Measurements from ENCODE around the gene SLC26A4.

The SLC26A4 gene

DNA sequence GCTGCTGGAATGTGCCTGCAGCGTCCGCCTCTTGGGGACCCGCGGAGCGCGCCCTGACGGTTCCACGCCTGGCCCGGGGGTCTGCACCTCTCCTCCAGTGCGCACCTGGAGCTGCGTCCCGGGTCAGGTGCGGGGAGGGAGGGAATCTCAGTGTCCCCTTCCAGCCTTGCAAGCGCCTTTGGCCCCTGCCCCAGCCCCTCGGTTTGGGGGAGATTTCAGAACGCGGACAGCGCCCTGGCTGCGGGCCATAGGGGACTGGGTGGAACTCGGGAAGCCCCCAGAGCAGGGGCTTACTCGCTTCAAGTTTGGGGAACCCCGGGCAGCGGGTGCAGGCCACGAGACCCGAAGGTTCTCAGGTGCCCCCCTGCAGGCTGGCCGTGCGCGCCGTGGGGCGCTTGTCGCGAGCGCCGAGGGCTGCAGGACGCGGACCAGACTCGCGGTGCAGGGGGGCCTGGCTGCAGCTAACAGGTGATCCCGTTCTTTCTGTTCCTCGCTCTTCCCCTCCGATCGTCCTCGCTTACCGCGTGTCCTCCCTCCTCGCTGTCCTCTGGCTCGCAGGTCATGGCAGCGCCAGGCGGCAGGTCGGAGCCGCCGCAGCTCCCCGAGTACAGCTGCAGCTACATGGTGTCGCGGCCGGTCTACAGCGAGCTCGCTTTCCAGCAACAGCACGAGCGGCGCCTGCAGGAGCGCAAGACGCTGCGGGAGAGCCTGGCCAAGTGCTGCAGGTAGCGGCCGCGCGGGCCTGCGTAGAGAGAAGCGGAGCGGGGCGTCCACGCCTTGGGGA, 645 bp downstream of the SLC26A4 start:
- DNase-seq: peak; percentile 35

DNA sequence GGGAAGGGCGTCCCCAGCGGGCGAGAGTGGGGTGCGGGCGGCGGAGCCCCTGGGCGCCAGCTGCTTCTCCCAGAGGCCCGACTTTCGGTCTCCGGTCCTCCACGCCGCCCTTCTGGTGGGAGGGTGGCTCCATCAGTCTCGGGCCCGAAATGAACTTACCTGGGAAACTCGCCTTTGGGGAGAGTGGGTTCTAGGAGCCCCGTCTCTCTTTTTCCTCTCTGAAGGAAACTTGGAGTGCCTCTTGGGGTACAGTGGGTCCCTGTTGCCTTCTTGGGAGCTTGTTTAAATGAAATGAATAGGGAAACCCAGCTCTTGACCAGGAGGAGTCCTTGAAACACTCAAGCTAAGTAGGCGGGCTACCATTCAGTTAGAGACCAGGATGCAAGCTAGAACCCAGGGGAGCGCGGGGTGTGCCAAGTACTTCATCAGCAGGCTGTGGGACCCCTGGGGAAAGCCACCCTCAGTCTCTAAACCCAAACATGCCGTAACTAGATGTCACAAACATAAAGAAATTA, 1.3 kb downstream of the SLC26A4 start:
- no peak for DNase-seq

DNA sequence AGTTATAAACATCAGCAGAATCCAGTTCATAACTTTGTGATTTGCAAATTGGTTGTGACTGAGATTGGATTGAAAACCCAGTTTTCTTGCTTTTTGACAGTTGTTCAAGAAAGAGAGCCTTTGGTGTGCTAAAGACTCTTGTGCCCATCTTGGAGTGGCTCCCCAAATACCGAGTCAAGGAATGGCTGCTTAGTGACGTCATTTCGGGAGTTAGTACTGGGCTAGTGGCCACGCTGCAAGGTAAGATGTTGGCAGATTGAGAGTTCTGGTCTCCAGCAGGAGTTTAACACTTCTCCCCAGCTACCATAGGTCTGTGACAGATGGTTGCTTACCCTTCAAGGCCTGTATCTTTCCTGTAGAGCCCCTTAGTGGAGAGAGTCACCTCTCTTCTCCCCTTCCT, 2.6 kb downstream of the SLC26A4 start:
- no peak for DNase-seq

DNA sequence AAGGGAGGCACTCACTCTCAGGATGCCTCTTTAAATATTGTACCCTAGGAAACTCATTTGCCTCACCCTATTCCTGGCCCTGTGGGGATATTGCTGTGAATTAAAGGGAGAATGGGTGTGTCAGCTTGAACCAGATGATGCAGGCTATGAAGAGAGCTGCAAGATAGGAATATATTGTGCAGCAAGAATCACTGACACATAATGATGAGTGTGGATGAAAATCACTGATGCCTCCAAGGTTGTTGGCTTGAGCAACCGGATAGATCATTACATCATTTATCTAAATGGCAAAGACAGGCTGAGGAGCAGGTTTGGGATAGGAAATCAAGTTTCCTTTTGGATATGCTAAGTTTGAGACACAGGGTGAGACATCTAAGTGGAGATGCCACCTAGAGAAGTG, 6.2 kb downstream of the SLC26A4 start:
- no peak for DNase-seq

DNA sequence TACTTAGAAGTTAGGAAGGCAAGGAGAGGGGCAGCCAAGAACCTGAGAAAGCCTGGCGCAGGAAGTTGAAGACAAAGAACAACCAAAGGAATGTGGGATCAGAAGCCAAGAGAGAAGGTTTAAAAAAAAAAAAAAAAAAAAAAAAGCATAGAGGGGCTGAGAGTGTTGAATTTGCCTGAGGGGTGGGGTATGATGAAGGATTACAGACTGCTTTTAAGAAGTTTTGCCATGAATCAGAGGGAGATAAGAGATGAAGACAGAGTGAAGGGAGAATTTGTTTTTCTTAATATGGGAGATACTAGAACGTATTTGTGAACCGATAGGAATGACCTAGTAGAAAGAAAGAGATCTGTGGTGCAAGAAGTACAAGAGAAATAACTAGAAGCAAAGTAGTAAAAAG, 6.7 kb downstream of the SLC26A4 start:
- no peak for DNase-seq

DNA sequence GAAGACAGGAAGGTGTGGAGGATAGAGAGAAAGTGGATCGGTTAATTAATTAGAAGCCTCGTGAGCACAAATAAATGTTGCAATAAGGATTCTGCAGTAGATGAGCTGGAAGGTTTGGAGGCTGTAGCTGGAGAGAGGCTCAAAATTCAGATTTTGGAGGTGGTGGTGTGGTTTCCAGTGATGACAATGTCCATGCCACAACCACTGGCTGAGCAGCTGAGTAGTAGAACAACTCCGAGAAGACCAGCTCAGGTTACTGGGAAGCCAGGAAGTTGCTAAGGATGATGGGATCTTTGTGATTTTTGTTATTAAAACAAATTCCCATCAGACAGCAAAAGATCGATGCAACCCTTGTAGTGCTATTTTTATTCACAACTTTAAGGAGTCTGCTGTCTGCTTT, 7.7 kb downstream of the SLC26A4 start:
- DNase-seq: no peak

DNA sequence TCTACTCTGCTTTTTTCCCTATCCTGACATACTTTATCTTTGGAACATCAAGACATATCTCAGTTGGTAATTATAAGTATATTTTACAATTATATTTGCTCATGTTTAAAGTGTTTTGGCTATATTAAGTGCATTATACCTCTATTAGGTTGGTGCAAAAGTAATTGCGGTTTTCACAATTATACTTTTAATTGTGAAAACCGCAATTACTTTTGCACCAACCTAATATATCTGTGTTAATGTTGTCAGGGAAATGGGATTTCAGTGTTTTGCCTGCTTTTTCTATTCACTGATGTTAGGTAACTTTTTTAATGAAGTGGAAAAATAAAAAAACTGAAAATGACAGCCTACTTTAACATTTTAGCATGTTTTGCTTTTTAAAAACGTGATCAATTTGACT, 11.6 kb downstream of the SLC26A4 start:
- no peak for DNase-seq

DNA sequence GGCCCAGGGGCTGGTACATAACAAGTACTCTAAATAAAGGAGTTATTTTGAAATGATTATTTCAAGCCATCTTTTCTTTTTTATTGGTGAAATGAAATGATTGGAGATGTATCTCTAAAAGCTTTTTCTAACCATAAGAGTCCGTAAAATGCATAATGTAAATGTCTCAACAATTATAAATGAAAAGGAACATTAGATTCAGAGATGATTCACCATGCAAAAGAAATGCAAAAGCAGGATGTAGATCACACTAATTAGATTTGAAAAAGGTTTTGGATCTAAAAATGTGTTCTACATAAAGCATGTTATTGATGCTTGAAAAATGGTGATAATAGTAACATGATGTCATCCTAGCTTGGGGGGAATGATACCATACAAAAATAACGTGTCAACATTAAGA, 15.6 kb downstream of the SLC26A4 start:
- no peak for DNase-seq

DNA sequence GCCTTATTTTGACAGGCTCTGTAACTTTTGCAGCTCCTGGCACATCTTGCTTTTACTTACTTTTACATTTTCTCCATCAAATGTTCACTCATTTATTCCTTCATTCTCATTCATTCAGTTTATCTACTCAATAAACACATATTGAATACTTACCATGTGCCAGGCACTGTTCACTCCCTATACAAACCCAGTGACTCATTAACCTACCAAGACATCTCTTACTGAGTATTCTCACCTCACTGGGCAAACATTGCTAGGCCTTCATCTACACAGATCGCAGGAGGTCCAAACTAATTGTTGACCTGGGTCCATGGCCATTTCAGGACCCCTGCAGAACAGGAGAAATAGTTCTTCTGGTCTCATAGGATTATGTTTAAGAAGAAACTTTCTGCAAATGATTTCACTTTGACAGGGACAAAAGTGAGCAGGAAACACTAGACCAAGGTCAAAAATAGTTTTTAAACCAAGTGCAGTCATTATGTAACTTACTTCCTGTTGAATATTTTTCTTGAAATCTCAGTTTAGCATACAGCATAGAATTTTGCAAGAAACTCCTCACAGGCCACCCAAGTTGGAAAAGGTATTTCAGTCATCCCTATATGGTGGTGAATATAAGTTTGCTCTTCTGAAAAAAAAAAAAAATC, 17.6 kb downstream of the SLC26A4 start:
- no peak for DNase-seq

DNA sequence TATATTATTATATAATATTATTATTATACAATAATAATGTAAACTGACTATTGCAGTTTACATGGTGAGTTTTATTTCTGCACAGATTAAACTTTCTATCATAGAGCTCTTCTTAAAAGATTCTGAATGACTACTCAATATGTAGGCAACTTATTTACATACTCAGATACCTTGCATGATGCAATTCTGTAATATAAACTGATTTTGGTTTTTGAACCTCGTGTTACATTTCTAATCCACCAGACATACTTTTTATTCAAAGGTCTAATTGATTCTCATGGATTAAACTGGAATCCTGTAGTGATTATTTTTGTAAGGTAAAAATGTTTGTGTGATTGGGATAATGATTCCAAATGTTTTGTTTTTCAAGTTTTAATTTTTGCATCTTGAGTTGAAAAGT, 19.9 kb downstream of the SLC26A4 start:
- DNase-seq: no peak

DNA sequence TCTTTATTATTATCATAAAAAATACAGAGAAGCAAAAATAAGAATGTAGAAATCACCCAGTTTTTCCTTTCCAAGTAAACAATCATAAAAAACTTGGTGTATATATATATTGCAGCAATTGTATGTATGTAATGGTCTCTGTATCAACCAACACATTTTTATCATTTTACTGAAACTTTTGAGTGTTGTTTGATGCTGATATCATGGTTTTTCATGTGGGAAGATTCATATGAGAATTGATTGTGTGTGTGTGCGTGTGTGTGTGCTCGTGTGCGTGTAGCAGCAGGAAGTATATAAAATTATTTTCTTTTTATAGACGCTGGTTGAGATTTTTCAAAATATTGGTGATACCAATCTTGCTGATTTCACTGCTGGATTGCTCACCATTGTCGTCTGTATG, 22.3 kb downstream of the SLC26A4 start:
- no peak for DNase-seq

DNA sequence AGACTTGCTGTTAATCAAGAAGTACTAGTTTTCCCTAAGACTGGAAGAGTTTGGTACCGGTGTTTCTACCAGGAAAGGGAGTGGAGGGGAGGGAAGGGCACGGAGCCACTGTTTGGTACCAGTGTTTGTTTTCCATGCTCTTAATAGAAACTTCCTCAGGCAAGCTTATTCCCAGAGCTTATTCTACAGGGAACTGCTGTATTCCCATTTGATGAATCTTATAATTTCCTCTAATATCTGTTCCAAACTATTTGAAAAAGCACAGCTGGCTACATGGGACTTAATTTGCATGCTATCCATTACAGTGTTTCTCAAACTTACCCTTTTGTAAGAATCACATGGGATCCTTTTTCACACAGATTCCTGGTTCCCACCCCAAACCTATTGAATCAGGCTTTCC, 23.7 kb downstream of the SLC26A4 start:
- no peak for DNase-seq

DNA sequence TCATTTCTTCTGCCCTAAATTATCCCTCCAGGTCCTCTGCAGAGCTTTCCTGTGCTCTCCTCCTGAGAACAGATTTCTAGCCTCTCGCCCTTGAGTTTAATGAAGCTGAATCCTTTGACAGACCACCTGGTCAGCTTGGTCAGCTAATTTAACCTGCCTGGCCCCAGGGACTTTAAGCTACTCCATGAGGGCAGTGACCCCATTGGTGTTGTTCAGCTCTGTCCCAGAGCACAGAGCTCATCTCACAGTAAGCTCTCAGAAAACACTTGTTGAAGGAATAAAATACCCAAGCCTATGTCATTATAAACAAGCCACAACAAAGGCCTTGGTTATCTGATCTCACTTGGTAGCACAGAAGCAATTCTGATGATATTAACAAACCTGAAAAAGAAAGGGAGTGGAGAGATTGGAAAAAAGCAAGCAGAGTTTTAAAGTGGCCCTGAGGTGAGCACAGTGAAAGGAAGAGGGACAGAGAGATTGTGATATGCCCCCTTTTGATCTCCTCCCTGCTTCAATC, 24.4 kb downstream of the SLC26A4 start:
- DNase-seq: no peak

DNA sequence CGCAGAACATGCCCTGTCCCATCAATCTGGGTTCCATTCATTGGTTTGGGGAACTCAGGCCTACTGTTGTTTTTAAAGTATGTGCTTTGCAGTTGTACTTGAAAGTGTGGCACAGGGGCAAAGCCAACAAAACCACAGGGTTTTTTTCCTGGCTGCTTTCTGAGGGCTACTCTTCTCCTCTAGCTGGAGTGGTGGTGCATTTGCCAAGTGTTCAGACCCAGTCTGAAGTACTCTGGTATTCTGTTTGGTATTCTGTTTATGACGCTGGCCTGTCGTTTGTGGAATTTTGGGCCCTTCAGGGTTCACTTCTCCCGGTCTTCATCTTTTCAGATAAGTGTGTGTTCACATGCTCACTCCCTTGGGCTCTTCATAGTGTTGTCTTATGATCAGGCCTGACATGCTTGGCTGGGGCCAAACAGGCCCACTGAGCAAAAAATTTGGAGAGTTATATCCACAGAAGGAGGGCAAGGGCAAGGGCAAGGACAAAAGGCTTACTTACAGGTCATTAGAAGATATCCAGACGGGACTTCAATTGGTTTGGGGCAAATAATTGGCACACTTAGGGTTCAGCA, 26.3 kb downstream of the SLC26A4 start:
- DNase-seq: no peak

DNA sequence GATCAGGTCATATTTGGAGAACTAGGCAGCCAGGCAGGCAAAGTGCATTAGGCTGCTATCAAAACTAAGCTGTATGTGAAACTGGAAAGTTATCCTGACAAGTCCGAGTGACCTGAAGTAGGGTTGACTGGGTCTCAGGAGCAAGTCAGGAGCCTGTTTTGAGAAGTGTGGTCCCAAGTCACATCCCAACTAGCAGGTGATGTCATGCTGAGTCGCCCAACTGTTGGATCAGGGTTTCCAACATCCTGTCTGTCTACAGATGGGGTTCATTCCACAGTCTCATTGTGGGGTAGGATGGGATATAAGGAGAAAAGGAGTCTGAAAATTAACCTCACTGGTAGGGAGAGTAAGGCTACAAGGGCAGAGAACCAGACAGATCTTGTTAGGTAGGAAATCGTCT, 27.0 kb downstream of the SLC26A4 start:
- peak; percentile 23 for DNase-seq

DNA sequence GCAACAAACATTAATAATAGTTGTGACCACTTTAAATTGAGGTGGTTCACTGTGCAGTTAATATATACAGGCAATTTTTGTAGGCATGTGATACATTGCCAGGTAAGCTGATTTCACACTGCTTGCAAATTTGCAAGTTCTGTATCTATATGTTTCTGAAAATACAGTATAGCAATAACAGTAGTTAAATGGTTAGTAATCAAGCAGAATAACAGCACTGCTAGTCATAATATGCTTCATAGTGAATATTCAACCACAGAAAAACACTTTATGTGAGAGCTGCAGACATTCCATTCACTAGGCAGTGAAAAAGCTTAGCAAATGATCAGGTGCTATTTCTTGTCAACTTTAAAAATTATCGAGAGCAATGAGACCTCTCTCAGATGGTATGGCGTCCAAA, 28.9 kb downstream of the SLC26A4 start:
- DNase-seq: no peak

DNA sequence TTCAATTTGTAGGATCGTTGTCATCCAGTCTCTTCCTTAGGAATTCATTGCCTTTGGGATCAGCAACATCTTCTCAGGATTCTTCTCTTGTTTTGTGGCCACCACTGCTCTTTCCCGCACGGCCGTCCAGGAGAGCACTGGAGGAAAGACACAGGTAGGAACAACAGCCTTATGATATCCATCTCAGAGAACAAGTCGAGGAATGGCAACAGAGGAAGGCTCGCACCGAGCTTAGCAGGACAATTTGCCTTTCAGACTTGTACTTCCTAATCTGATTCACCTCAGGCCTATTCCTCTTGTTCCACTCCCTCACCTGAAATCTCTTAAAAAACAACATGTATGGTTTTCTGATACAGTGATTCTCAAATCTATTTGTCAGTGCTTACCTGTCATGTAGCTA, 29.5 kb downstream of the SLC26A4 start:
- no peak for DNase-seq

DNA sequence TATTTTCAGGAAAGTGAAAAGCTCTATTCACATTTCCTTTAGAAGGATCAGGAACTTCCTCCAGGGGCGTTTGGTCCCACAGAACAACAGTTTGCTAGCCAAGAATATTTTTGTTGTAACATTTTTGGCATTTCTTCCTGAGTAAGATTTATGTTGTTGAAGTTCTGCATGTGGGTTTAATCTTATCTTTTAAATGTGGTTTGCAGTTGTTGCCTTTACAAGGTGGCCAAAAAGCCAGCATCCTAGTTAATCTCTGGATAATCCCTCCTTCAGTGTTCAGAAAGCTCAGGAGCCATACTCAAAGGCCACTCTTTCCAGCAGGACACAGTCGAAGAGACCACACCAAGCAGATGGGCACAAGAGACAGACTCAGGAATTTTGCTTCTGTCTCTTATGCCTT, 30.0 kb downstream of the SLC26A4 start:
- DNase-seq: peak; percentile 65

DNA sequence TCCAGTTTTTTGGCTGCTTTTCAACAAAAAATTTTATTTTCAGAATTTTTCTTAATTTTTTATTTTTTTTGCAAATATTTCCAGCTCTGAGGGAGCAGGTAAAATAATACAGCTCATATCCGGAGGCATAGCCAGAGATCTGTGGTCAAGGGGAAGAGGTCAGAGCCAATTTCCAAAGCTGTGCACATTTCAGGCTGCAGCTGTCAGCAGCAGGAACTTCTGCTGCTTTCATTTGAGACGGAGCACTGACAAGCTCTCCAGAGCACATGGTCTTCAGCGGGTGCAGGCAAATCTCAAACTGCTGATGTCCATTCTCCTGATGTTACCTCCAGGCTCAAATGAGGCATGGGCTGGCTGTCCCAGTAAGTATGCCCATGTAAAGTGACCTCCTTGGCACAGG, 31.1 kb downstream of the SLC26A4 start:
- peak; percentile 29 for DNase-seq

DNA sequence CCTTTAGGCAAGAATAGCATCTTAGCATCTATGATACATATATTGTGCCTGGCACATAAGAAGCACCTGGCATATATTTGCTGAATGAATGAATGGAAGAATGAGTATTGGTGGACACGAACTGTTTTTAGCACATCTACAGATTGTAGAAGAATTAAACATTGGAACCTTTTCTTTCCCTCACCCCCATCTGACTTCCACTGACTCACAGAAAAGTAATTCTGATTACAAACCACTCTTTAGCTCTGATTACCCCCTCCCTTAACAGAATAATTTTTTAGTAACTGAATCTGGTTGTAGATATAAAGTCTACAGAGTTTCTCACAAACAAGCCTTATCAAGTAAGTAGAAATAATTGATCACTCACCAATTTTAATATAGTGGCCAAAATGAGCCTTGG, 31.9 kb downstream of the SLC26A4 start:
- peak; percentile 31 for DNase-seq

DNA sequence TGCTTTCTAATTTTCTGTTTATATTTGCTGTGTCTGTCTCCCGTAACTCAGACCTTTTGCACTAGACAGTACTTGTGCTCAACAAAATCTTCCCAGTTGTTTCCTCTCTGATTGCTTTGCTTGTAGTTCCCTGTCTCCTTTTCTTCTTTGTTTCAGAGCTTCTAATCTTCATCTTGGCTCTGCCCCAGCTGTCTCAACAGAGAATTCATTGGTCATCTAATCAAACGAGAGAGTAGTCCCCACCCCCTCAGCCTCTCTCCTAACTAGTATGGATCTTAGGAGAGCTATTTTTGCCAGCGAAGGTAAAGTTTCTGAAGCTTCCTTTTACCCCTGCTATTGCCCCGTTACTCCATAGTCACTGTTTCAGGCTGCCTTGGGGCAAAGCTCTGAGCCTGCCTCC, 32.8 kb downstream of the SLC26A4 start:
- no peak for DNase-seq

DNA sequence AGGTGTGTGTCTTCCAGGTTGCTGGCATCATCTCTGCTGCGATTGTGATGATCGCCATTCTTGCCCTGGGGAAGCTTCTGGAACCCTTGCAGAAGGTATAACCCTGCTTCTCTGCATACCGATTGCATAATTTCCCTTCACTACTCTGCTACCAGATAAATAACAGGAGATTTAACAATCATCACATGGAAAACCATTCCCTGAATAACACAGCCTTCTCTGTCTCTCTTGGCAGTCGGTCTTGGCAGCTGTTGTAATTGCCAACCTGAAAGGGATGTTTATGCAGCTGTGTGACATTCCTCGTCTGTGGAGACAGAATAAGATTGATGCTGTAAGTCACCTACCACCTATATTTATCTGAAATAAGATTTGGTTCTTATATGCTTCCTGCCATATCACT, 33.8 kb downstream of the SLC26A4 start:
- DNase-seq: peak; percentile 53

DNA sequence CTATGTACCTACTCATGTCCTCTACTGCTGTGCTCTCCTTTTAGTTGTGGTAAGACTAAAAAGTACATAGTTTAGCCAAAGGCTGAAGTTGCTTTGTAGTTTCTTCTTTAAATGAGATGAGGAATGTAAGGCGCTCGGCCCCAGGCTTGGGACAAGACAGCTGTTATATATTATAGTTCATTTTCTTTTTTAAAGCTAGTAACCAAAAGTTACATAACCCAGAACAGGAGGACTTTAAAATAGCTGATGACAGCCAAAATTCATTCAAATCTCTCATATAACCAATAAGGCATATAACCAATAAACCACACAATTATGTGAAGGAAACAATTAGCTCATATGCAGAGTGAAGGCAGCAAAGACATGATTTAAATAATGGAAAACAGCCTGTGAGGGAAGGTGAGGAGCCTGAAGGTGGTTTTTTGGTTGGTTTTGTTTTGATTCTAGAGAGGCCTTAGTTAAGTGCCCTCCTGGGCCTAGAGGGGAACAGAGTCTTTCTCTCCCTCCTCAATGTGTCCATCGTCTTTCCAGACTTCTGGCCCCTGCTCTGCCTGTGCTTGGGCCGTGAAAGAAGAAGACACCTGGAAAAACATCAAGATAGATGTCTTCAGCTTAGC, 35.8 kb downstream of the SLC26A4 start:
- peak; percentile 60 for DNase-seq

All from fibroblast of skin of abdomen (primary cell).